ENCODE data around the gene SLC52A1.
"Not testable (repeated sequence)": the region's sequence is repeated elsewhere in the genome, so short reads cannot be mapped to it uniquely, and the experiment has no call there.

Gene SLC52A1

DNA sequence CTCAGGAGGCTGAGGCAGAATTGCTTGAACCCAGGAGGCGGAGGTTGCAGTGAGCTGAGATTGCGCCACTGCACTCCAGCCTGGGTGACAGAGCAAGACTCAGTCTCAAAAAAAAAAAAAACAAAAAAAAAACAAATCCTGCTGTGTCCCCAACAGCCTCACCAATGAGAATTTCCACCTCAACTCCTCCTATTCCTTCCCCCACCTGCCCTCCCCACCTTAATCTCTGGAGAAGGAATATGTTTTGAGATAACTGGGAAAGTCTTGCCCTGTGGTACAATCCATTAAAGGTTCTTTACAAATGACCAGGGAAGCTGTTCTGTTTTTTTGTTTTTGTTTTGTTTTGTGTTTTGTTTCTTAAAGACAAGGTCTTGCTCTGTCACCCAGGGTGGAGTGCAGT is 5.1 kb downstream of the SLC52A1 start:
- not testable (repeated sequence) for DNase-seq

GRCh38 chr17:5027916-5028315 is 7.3 kb downstream of the SLC52A1 start:
- DNase-seq: no peak

DNA sequence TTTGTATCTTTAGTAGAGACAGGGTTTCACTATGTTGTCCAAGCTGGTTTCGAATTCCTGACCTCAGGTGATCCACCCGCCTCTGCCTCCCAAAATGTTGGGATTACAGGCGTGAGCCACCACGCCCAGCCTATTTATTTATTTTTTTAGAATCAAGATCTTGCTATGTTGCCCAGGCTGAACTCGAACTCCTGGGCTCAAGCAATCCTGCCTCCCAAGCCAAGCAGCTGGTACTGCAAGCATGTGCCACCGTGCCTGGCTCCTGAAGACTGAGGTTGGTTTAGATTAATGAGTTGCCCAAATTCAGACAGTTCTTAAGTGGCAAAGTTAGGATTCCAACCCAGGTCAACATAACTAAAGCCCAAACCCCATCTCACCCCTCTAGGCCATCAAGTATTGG is 7.9 kb downstream of the SLC52A1 start:
- DNase-seq: no peak

DNA sequence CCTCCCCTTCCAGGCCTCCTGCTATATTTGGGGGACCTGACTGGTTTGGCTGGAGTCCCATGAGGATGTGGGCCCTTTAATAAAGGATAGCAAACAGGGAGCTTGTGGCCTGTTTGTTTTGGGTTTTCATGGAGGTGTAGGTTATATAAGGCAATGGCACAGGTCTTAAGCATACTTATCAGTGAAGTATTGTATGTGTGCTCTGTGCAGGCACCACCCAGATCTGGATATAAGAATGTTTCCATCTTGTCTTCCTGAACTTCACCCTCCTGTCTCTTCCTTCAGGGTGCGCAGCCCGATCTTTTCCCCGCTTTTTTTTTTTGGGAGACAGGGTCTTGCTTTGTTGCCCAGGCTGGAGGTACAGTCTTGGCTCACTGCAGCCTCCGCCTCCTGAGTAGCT is 10.6 kb downstream of the SLC52A1 start:
- DNase-seq: no peak

GRCh38 chr17:5023588-5024147 is 11.6 kb downstream of the SLC52A1 start:
- DNase-seq: no peak

DNA sequence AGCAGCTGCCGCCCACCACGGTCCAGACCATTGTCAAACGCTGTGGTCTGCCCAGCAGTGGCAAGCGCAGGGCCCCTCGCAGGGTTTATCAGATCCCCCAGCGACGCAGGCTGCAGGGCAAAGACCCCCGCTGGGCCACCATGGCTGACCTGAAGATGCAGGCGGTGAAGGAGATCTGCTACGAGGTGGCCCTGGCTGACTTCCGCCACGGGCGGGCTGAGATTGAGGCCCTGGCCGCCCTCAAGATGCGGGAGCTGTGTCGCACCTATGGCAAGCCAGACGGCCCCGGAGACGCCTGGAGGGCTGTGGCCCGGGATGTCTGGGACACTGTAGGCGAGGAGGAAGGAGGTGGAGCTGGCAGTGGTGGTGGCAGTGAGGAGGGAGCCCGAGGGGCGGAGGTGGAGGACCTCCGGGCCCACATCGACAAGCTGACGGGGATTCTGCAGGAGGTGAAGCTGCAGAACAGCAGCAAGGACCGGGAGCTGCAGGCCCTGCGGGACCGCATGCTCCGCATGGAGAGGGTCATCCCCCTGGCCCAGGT is 13.0 kb downstream of the SLC52A1 start:
- no peak for DNase-seq

- DNase-seq: no peak
These were observed 14.7 kb downstream of the SLC52A1 start for GRCh38 chr17:5020502-5021023.

DNA sequence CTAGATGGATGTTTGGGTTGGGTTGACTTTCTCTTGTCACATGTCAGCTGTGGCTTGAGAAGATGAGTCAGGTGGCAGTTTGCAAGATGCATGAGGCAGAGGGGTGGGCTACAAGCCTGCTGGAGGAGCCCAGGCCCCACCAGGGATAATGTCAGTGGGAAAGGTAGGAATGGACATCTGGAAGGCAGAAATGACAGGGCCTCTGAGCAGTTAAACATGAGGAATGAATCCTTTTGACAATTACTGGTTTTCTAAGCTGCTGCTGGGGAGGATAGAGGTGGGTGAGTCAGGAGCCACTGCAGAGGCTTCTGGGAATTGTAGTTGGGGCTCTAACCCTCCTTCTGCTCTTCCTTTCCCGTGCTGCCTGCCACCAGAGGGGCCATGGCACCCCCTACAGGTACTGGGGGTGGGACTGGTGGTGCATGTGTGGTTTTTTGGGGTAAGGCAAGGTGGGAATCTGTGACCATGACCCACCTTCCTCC is 15.7 kb downstream of the SLC52A1 start:
- DNase-seq: no peak

GRCh38 chr17:5014357-5014756 is 20.9 kb downstream of the SLC52A1 start:
- DNase-seq: no peak

DNA sequence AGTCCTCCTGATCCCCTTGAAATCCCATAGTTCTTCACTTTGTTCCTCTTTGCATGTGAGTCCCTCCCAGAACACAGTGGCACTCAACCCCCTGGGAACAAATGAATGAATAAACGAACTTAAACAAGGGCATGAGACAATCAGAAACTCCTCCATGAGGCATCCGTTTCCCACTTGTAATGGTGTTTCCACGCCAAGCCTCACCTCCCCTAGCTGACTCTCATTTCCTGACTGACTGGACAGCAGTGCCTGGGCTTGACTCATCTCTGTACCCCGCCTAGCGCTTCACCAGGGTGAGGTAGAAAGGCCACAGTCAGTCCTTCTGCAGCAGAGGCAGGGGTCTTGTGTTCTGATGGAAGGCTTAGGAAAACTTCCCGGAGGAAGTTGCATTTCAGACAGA is 23.3 kb downstream of the SLC52A1 start:
- DNase-seq: no peak

DNA sequence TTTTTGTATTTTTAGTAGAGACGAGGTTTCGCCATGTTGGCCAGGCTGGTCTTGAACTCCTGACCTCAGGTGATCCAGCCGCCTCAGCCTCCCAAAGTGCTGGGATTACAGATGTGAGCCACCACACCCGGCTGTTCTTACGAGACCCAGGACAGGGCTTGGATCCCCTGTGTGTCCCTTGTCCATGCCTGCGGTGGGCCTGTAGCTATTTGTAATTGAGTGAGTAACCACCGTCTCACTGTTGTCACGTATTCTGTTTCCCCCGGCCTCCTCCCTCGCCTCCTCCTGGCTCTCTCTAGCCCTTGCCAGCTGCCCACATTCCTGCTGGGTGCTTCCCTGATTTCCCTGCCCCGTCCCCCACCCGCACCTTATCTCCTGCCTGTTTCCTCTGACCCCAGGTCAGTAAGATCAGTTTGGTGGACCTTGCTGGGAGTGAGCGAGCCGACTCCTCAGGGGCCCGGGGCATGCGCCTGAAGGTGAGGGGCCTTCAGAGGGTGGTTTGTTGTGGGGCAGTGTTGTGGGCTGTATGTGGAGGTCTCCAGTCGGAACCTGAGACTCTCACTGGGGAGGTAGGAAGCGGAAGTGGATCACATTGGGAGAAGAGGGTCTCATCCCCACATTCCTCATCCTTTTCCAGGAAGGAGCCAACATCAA is 31.9 kb downstream of the SLC52A1 start:
- no peak for DNase-seq

- no peak for DNase-seq
These were observed 33.0 kb downstream of the SLC52A1 start for GRCh38 chr17:5002121-5002788.

DNA sequence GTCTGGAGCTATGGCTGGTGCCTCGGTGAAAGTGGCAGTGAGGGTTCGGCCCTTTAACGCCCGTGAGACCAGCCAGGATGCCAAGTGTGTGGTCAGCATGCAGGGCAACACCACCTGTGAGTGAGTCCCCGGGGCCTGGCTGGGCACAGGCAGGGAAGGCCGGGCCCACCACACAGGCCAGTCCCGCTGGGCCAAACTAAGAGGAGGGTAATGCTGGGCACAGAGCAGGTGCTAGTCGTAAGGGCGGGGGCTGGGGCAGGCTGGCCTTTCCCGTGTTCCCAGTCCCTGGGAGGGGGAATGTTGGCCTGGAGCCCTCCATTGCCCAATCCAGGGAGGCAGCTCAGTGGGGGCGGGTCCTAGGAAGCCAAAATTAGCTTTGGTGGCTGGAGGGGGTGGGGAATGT is 35.0 kb downstream of the SLC52A1 start:
- DNase-seq: no peak

DNA sequence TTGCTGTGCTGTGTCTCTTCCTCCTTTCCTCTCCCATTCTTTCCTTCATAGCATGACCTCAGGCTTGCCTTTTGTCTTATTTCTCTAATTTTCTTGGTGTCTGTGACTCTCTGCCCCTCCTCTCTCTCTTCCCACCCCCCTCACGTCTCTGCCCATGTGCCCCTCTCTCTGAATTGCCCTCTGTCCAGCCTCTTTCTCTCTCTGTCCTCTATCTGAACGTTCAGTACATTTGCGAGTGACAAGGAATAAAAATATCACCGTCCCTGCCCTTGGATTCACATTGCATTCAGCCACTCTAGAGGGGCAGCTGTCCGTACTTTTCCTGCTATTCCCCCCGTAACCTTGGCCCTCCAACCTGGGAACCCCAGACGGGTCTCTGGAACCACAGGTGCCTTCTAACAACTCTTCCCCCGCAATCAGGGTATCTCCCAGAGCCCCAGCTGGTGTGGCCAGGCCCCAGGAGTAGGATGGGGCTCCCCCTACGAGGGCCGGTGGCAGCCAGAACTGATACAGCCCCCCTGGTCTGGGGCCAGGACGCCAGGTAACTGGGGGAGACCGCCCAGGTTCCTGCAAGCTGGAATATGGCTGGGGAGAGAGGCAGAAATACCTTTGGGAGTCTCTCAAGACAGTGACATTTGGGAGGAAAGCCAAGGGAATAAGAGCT is 35.7 kb downstream of the SLC52A1 start:
- DNase-seq: no peak

DNA sequence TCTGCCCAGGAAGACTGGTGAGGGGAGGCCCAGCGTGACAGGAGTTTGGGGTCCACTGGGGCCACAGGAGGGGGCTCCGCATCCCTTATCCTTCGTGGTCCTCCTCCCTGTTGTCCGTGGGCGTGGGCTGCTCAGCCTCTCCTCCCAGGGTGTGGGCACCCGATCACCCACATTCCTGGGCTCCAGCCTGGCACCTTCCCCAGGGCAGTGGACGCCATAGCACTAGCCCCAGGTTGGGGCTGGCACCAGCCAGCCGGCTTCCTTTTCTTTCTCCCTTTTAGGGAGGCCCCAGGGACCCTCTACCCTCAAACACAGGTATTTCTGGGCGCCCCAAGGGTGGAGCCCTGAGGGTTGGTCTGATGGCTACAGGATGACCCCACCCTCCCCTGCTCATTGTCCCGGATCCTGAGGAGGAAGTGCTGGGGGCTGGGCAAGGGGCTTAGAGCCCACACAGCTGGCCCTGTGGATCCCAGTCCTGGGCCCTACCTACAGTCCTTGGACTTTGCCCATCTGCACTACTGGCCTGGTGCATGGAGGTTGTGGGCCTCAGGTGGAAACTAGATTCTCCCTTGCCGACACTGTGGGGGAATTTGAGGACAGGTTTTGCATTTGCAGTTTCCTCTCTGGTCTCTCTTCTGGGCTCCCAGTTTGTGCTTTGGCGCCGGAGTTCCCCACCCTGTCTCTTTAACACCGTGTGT is 36.3 kb downstream of the SLC52A1 start:
- no peak for DNase-seq

GRCh38 chr17:4998027-4998731 is 37.0 kb downstream of the SLC52A1 start:
- DNase-seq: no peak

DNA sequence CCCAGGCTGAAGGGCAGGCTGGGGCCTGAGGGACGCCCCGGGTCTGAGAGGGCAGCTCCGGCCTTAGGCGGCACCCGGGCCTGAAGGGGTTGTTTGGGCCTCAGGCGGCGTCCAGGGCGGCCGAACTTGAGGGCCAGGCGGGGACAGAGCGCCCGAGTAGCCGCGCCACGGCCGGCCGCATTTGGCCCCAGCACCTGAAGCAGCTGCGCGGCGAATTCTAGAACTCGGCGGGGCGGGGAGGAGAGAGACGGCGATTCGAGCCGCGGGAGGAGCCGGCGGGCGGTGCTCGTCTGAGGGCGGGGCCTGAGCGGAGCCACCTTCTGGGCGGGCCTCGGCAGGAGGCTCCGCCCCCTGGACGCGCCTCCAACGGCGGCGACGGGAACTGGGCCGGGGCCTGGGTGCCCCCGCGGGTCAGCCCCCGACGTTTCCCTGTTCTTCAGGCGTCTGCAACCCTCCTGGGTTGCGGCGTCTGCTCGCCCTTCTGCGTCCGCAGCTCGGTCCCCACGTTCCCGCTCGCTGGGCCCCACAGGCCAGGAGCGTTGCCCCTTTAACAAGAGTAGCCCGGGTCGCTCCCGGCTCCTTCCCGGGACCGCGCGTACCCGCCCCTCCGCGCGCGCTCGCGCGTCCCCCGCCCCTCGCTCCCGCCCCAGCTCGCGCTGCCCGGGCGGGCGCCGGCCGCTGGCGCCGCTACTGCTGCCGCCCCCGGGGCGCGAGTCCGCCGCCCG is 37.8 kb downstream of the SLC52A1 start, which contains the start of the genes INCA1 and KIF1C:
Gene INCA1, minus strand, starts transcription at position 221 of the 725 bp plus-strand sequence. CDS start 3,085 bp downstream, outside the sequence.
Gene KIF1C, plus strand, starts transcription at position 649 of the 725 bp plus-strand sequence. CDS start 2,297 bp downstream, outside the sequence.
- peak; percentile 68 for DNase-seq

- DNase-seq: no peak
These were observed 41.1 kb downstream of the SLC52A1 start for GRCh38 chr17:4994081-4994595.

- DNase-seq: no peak
These were observed 47.3 kb downstream of the SLC52A1 start for GRCh38 chr17:4987767-4988567.
